GM21528 (cell line): Measurements from ENCODE around the gene GPR107.
"Not testable (repeated sequence)": the region's sequence is repeated elsewhere in the genome, so short reads cannot be mapped to it uniquely, and the experiment has no call there.

Experiments
- ATAC-seq: cut with Tn5 transposase; IDR thresholded peaks from one replicate; pipeline ENCODE4 v1.9.1; 2021; ENCODE audit warnings: mild to moderate bottlenecking, moderate library complexity; ENCODE audit not compliant: unreplicated experiment, low FRiP score

Gene GPR107

GRCh38 chr9:130053504-130054324, at the start of gene GPR107:
GPR107 (plus strand) TSS chr9:130053906; CDS start chr9:130053933, 27 bp downstream.
- no peak for ATAC-seq

- ATAC-seq, result no peak
These were observed 49.7 kb upstream of the GPR107 start for GRCh38 chr9:130003943-130004552.

DNA sequence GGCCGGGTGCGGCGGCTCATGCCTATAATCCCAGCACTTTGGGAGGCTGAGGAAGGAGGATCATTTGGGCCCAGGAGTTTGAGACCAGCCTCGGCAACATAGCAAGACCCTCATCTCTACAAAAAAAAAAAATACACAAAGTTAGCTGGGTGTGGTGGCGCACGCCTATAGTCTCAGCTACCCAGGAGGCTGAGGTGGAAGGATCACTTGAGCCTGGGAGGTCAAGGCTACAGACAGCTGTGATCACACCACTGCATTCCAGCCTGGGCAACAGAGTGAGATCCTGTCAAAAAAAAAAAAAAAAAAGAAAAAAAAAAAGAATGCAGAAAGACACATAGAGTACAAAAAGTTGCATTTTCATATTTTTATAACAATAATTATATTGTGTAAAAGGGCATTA, 46.8 kb upstream of the GPR107 start:
- not testable (repeated sequence) for ATAC-seq

GRCh38 chr9:130008538-130008937, 45.2 kb upstream of the GPR107 start:
- no peak for ATAC-seq

DNA sequence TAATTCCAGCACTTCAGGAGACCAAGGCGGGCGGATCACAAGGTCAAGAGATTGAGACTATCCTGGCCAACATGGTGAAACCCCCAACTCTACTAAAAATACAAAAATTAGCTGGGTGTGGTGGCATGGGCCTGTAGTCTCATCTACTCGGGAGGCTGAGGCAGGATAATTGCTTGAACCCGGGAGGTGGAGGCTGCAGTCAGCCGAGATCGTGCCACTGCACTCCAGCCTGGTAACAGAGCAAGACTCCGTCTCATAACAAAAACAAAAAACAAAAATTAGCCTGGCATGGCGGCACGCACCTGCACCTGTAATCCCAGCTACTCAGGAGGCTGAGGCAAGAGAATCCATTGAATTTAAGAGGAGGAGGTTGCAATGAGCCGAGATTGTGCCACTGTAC, 44.2 kb upstream of the GPR107 start:
- not testable (repeated sequence) for ATAC-seq

GRCh38 chr9:130010151-130010988, 43.3 kb upstream of the GPR107 start:
- ATAC-seq, result no peak

- no peak for ATAC-seq
These were observed 40.4 kb upstream of the GPR107 start for GRCh38 chr9:130013326-130013725.

DNA sequence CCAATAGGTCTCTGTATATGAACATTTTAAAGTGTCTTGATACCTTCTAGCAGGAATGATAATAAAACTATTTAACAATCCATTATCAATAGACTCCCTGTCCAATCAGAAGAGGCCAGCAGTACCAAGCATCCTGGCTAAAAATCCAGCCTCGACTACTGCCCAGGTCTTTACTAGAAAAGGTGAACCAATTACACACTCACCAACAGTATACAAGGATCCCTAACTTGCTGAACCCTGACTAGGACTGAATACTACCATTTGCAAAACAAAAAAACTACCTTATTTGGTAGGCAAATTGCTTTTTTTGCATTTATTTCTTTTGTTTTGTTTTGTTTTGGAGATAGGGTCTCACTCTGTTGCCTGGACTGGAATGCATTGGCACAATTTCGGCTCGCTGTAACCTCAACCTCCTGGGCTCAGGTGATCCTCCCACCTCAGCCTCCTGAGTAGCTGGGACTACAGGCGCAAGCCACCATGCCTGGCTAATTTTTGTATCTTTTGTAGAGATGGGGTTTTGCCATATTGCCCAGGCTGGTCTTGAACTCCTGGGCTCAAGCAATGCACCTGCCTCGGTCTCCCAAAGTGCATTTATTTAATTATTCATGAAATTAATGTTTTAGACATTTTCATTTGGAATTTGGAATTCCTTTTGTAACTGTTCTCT, 38.2 kb upstream of the GPR107 start:
- ATAC-seq, result no peak

- no peak for ATAC-seq
These were observed 36.6 kb upstream of the GPR107 start for GRCh38 chr9:130017076-130017475.

- not testable (repeated sequence) for ATAC-seq
These were observed 36.2 kb upstream of the GPR107 start for GRCh38 chr9:130017510-130017909.

GRCh38 chr9:130018265-130018664, 35.4 kb upstream of the GPR107 start:
- no peak for ATAC-seq

- ATAC-seq, result no peak
These were observed 33.1 kb upstream of the GPR107 start for GRCh38 chr9:130020618-130021017.

- ATAC-seq, result no peak
These were observed 32.6 kb upstream of the GPR107 start for GRCh38 chr9:130021123-130021522.

GRCh38 chr9:130021842-130022241, 31.9 kb upstream of the GPR107 start:
- ATAC-seq, result not testable (repeated sequence)

- ATAC-seq, result no peak
These were observed 31.1 kb upstream of the GPR107 start for GRCh38 chr9:130022566-130023143.

DNA sequence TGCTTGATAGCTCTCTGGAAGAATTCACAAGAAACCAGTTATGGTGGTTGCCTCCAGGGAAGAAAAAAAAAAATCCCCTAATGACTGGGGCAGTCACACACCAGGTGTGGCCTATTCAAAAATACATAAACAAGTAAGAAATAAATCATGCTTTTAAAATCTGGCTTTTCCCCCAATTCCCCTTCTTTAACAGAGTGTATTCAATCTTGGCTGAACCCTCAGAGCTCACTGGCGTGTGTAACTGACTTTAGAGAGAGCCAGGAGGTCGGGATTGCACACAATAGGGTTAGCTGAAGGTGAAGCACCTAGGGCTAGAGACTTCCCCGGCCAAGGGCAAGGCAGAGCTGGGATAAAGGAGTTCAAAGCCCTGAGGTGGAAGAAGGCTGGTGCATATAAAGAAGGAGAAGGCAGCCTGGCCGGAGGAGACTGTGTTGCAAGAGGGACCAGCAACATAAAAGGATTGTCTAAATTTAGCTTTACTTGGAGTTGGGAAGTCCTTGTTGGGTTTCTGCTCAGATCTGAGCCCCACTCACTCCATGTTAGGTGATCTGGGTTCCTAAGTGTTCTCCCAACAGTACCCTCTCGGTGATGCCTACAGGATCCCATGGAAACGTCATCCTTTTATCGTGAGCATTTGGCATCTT, 30.4 kb upstream of the GPR107 start:
- ATAC-seq, result no peak

- ATAC-seq, result no peak
These were observed 29.6 kb upstream of the GPR107 start for GRCh38 chr9:130023994-130024596.

DNA sequence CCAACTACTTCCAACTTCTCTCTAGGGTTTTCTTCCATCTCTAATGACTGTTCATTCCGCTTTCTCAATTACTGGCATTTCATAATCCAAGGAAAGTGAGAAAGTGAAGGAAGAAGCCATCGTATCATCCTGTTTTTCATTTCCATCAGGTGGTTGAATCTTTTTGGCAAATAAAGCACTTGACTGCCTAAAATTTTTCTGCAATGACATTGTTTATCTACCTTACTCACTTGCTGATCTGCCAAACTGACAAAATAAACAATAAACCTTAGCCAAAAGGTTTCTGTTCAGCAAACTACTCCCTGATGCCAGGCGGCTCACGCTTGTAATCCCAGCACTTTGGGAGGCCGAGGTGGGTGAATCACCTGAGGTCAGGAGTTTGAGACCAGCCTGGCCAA, 29.1 kb upstream of the GPR107 start:
- no peak for ATAC-seq

GRCh38 chr9:130026583-130027340, 26.9 kb upstream of the GPR107 start:
- no peak for ATAC-seq
